SK-N-SH treated with all-trans-retinoic acid at 6 μM for 48 hours (cell line): ENCODE measurements around the gene ZNF680.

ENCODE experiments used
- CSDC2 ChIP-seq: fragments of 250-450 bp; sonication (Bioruptor Pico); IDR thresholded peaks from 2 replicates; pipeline ENCODE4 v1.5.0; 2020; ENCODE audit warnings: mild to moderate bottlenecking, moderate library complexity
- ESRRG ChIP-seq: fragments of 250-450 bp; sonication (Bioruptor Pico); IDR thresholded peaks from 2 replicates; pipeline ENCODE4 v1.6.1; 2021; ENCODE audit warnings: mild to moderate bottlenecking
- TSHZ2 ChIP-seq: fragments of 250-450 bp; sonication (Bioruptor Pico); IDR thresholded peaks from 2 replicates; pipeline ENCODE4 v1.5.0; 2020; ENCODE audit warnings: mild to moderate bottlenecking, moderate library complexity
- ZFP3 ChIP-seq: fragments of 250-450 bp; sonication (Bioruptor Pico); IDR thresholded peaks from 2 replicates; pipeline ENCODE4 v1.5.0; 2020; ENCODE audit warnings: mild to moderate bottlenecking, moderate library complexity
- ZFP30 ChIP-seq: fragments of 450-650 bp; formaldehyde crosslinking; IDR thresholded peaks from 2 replicates; pipeline ENCODE4 v1.5.0; 2022; ENCODE audit warnings: mild to moderate bottlenecking, moderate library complexity

The ZNF680 gene

GRCh38 chr7:64485623-64486022 is 77.2 kb downstream of the ZNF680 start (continued):
- TF ChIP-seq TSHZ2 = no peak
- no peak for TF ChIP-seq ZFP30
- no peak for TF ChIP-seq CSDC2 (CRISPR knock-in tag)
- TF ChIP-seq ESRRG (CRISPR knock-in tag) = no peak
- no peak for TF ChIP-seq ZFP3
